GM12874 (cell line): ENCODE data around the gene CD248.
A peak's percentile ranks its signal among the peaks of the same experiment; 100 is the strongest.

Experiments used
- TF ChIP-seq, protein P1 (sequence below): IDR thresholded peaks from 2 replicates; pipeline ENCODE4 v1.5.1; 2011; ENCODE audit warnings: low read depth, mild to moderate bottlenecking, control low read depth, low read length, moderate library complexity; ENCODE audit not compliant: insufficient read depth

The CD248 gene, protein sequence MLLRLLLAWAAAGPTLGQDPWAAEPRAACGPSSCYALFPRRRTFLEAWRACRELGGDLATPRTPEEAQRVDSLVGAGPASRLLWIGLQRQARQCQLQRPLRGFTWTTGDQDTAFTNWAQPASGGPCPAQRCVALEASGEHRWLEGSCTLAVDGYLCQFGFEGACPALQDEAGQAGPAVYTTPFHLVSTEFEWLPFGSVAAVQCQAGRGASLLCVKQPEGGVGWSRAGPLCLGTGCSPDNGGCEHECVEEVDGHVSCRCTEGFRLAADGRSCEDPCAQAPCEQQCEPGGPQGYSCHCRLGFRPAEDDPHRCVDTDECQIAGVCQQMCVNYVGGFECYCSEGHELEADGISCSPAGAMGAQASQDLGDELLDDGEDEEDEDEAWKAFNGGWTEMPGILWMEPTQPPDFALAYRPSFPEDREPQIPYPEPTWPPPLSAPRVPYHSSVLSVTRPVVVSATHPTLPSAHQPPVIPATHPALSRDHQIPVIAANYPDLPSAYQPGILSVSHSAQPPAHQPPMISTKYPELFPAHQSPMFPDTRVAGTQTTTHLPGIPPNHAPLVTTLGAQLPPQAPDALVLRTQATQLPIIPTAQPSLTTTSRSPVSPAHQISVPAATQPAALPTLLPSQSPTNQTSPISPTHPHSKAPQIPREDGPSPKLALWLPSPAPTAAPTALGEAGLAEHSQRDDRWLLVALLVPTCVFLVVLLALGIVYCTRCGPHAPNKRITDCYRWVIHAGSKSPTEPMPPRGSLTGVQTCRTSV

DNA sequence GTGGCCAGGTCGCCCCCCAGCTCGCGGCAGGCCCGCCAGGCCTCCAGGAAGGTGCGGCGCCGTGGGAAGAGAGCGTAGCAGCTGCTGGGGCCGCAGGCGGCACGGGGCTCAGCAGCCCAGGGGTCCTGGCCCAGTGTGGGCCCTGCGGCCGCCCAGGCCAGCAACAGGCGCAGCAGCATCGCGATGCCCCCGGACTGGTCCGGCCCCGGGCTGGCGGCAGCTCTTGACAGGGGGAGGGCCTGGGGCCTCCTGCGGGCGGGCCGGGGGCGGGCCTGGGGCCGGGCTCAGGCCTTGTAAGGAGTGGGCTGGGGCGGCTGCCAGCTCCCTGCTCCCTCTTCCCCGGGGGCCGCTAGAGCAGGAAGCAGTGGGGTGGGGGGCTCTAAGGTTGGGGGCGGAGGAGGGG is at the start of gene CD248:
TSS of gene CD248 (minus strand) at position 196 of the 403 bp plus-strand sequence. CDS start at position 179, 17 bp downstream.
- TF ChIP-seq, protein P1, sequence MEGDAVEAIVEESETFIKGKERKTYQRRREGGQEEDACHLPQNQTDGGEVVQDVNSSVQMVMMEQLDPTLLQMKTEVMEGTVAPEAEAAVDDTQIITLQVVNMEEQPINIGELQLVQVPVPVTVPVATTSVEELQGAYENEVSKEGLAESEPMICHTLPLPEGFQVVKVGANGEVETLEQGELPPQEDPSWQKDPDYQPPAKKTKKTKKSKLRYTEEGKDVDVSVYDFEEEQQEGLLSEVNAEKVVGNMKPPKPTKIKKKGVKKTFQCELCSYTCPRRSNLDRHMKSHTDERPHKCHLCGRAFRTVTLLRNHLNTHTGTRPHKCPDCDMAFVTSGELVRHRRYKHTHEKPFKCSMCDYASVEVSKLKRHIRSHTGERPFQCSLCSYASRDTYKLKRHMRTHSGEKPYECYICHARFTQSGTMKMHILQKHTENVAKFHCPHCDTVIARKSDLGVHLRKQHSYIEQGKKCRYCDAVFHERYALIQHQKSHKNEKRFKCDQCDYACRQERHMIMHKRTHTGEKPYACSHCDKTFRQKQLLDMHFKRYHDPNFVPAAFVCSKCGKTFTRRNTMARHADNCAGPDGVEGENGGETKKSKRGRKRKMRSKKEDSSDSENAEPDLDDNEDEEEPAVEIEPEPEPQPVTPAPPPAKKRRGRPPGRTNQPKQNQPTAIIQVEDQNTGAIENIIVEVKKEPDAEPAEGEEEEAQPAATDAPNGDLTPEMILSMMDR, result no peak

DNA sequence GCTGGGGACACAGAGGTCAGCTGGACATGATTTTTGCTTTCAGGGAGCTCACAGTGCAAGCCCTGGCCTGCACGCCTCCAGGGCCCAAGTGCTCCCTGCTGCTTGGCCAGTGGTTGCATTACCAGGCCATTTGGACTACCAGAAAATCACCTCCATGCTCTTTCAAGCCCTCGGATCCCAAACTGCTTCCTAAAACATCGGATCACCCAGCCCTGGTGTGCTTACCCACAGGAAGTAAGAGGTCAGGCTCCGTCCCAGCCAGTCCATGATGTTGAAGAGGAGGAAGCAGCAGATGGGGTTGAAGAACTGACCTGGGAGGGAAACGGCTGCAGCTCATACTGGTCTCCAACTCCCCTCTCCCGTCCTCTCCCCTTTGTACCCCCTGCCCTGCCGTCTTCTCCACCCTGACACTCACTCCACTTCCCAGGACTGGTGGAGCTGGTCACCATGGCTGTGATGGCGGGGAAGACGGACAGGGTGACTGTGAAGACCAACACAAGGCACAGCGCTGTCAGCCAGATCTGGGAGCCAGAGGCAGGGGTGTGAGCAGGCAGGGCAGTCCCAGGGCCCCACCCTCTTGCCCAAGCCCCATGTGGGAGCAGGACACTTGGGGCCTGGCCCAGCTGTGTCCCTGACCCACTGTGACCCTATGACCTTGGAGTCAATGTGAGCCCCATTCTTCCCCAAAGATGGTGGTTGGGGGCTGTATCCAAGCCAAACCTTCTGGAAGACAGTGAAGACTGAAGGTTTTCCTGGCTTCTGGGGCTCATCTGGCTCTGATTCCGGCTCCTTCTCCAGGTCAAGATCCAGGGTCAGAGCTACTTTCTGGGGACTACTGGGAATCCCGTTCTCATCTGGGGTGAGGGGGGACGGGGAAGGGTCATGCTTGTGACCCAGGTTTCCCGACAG is 49.1 kb upstream of the CD248 start:
- TF ChIP-seq, protein P1, result no peak

DNA sequence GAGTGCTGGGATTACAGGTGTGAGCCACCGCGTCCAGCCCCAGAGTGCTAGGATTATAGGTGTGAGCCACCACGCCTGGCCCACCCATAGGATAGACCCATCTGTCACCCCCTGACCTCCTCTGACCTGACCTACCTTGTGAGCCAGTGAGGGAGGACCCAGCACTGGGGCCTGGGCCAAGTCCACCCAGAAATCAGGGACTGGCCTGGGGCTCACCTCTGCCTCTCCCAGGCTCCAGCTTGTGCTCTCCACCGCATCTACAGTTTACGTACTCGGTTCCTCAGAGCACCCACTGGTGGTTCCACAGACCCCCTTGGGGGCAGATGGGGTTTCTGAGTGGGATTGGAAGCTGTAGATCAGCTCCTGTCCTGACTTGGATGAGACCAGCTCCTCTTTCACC is 48.3 kb upstream of the CD248 start:
- TF ChIP-seq, protein P1, result no peak

DNA sequence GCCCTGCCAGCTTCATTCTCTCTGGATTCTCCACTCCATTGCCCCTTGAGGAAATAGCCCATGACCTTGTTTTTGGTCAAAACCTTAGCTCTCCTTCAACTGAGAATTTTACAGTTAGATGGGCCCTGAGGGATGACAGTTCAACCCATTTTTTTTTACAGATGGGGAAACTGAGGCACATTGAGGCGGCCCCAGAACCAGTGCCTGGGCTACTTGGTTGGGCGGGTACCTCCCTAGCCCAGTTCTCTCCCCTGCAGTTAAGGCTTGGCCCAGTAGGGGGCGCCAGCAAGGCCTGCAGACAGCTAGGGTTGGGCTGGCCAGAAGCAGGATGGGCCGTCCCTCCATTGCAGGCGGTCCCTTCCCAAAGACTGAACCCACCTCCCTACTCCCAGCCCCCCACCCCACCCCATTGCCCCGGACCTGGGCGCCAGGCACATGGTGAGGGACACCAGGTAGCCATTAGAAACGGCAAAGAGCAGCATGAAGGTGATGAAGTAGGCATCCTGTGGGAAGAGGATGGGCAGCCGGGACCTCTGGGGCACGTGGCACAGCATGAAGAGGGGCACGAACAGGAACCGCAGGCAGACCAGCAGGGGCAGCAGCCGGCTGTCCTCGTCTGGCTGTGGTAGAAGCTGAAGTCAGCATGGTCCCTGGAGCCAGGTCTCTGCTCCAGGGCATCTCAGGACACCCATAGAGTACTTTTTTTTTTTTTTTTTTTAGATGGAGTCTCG is 47.1 kb upstream of the CD248 start:
- TF ChIP-seq, protein P1, result peak; percentile 95

DNA sequence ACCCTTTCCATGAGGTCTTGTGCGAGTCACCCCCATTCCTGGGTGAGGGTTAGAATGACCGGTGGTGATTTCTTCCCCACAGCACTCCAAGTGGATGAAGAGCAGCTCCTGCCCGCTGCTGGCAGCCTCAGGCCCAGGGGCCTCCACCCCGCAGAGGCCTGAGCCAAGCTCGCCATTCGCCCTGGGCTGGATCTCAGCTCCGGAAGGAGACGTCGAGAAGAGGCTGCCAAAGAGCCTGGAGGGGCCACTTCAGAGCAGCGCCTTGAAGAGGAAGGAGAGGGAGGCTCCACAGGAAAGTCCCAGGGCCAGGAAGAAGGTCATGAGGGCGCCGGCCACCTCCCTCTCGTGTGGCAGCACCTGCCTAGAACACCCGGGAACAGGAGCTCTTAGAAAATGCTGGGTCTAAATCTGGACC is 46.4 kb upstream of the CD248 start:
- TF ChIP-seq, protein P1, result no peak

DNA sequence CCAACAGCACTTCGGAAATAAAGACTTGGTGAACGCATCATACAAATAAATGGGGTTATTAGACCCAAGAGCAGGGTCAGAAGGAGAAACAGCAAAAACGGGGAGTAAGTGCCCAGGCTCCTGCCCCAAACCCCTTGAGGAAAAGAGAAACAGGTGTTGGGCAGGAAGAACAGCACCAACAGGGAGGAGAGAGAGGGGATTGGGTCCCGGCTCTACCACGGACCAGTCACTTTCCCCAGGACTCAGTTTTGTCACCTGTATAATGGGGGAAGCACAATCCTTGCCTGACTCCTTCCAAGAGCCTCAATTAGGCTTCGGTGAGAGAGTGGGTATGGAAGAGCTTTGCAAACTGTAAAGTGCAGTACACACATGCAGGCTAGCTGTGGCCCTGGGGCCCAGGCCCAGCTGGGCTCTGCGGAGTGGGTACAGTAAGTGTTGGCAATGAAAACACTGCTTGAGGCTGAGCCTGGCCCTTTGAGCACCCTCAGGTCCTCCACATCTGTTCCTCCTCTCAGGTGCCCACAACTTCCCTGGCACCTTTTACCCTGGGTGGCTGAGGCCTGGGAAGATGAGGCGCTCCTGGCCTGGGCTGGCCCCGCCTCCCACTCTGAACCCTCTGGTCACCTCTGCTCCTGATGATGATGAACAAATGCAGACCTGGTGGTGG is 45.8 kb upstream of the CD248 start:
- TF ChIP-seq, protein P1, result no peak
